Activated T-cell treated with anti-CD3 and anti-CD28 coated beads for 48 hours (primary cell): ENCODE measurements around the gene FBRS.
"Not testable (repeated sequence)": the region's sequence is repeated elsewhere in the genome, so short reads cannot be mapped to it uniquely, and the experiment has no call there.

Experiments
- DNase-seq: peaks from one replicate; pipeline ENCODE4 v3.0.0-alpha.2; 2020; ENCODE audit warnings: low read depth

Gene FBRS

GRCh38 chr16:30657866-30658730 is at the start of gene FBRS:
FBRS (plus strand) TSS chr16:30658431; CDS start chr16:30659519, 1,088 bp downstream.
- peak; percentile 99 for DNase-seq

GRCh38 chr16:30609002-30609925 is 49.0 kb upstream of the FBRS start:
- DNase-seq = peak; percentile 39

- peak; percentile 90 for DNase-seq
Measured at GRCh38 chr16:30609926-30610839, 48.0 kb upstream of the FBRS start, which contains the start of gene ZNF689. ZNF689 (minus strand) TSS chr16:30610389; CDS start chr16:30610041, 348 bp downstream.

- peak; percentile 84 for DNase-seq
Measured at GRCh38 chr16:30615358-30616091, 42.7 kb upstream of the FBRS start.

- no peak for DNase-seq
Measured at GRCh38 chr16:30619202-30619601, 39.0 kb upstream of the FBRS start.

- DNase-seq = no peak
Measured at GRCh38 chr16:30619638-30620037, 38.6 kb upstream of the FBRS start.

GRCh38 chr16:30620169-30620568 is 38.1 kb upstream of the FBRS start:
- no peak for DNase-seq

- DNase-seq = no peak
Measured at GRCh38 chr16:30621765-30622164, 36.5 kb upstream of the FBRS start.

- DNase-seq = no peak
Measured at GRCh38 chr16:30622455-30623032, 35.7 kb upstream of the FBRS start.

GRCh38 chr16:30623536-30624283 is 34.5 kb upstream of the FBRS start:
- DNase-seq = no peak

- DNase-seq = no peak
Measured at GRCh38 chr16:30626236-30626635, 32.0 kb upstream of the FBRS start.

GRCh38 chr16:30628628-30629540 is 29.3 kb upstream of the FBRS start:
- DNase-seq = peak; percentile 83

GRCh38 chr16:30632454-30632853 is 25.8 kb upstream of the FBRS start:
- DNase-seq = not testable (repeated sequence)

- DNase-seq = no peak
Measured at GRCh38 chr16:30633526-30633925, 24.7 kb upstream of the FBRS start.

GRCh38 chr16:30636599-30636998 is 21.6 kb upstream of the FBRS start:
- DNase-seq = no peak

GRCh38 chr16:30637139-30637538 is 21.1 kb upstream of the FBRS start:
- DNase-seq = not testable (repeated sequence)

GRCh38 chr16:30637944-30638343 is 20.3 kb upstream of the FBRS start:
- DNase-seq = no peak

GRCh38 chr16:30641378-30641982 is 16.8 kb upstream of the FBRS start:
- no peak for DNase-seq
